ENCODE data around the gene ADRM1.

Gene ADRM1

DNA sequence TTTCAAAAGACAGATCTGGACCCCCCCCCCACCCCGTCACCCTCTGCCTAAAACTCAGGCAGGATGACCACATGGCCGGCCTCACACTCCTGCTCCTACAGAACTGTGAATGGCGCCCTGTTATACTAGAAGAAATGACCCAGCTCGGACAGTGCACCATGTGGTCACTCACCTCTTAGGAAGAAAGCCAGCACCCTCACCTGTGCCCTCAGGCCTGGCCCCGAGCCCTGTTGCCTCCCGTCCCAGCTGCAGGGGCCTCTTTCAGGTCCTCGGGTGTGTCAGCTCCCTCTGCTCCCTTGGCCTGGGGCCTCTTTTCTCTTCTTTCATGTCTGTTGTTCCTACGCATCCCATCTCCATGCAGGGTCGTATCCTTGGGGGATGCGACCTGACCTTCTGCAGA lies 40.7 kb upstream of the ADRM1 start:
- no peak for TF ChIP-seq ZFX (IDR thresholded peaks at IDR 0.05)
- TF ChIP-seq, protein P1, sequence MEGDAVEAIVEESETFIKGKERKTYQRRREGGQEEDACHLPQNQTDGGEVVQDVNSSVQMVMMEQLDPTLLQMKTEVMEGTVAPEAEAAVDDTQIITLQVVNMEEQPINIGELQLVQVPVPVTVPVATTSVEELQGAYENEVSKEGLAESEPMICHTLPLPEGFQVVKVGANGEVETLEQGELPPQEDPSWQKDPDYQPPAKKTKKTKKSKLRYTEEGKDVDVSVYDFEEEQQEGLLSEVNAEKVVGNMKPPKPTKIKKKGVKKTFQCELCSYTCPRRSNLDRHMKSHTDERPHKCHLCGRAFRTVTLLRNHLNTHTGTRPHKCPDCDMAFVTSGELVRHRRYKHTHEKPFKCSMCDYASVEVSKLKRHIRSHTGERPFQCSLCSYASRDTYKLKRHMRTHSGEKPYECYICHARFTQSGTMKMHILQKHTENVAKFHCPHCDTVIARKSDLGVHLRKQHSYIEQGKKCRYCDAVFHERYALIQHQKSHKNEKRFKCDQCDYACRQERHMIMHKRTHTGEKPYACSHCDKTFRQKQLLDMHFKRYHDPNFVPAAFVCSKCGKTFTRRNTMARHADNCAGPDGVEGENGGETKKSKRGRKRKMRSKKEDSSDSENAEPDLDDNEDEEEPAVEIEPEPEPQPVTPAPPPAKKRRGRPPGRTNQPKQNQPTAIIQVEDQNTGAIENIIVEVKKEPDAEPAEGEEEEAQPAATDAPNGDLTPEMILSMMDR (conservative IDR thresholded peaks at IDR 0.05) = no peak
- no peak overlapping the region for H3K27ac ChIP-seq

DNA sequence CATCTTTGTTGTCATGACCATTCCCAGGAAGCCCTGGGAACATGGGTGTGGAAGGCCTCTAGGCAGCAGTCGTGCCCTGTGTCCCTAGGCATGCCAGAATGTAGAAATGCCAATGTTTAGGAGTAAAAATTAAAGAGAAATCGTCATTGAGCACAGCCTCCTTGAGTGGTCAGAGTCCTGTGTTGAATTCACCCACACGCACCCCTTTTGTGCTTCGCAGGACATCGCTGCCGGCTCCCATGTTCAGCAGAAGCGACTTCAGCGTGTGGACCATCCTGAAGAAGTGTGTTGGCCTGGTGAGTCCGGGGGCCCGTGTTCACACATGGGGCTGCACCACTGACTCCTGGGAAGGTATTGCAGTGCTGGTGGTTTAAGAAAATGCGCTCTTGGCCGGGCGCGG lies 39.4 kb upstream of the ADRM1 start:
- TF ChIP-seq ZFX (IDR thresholded peaks at IDR 0.05) = no peak
- TF ChIP-seq, protein P1 (conservative IDR thresholded peaks at IDR 0.05) = no peak
- H3K27ac ChIP-seq = no peak overlapping the region

DNA sequence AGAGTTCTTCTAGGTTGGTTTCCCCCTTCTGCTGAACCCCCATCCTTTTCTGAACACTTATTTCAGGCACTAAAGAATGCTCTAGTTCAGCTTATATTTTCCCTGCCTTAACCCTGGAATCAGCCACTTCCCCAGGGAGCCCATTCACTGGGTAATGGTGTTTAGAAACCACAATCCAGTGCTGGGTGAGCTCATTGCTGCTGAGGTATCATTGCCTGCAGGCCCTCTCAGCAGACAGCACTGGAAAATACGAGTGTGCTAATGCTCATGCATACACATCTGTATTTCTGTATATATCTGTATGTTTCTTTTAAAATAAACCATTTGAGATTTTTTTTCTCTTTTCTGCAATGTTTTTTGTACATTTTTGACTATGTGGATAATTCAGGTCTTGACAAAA lies 37.4 kb upstream of the ADRM1 start:
- TF ChIP-seq ZFX (IDR thresholded peaks at IDR 0.05) = no peak
- TF ChIP-seq, protein P1 (conservative IDR thresholded peaks at IDR 0.05) = no peak
- H3K27ac ChIP-seq = no peak overlapping the region

DNA sequence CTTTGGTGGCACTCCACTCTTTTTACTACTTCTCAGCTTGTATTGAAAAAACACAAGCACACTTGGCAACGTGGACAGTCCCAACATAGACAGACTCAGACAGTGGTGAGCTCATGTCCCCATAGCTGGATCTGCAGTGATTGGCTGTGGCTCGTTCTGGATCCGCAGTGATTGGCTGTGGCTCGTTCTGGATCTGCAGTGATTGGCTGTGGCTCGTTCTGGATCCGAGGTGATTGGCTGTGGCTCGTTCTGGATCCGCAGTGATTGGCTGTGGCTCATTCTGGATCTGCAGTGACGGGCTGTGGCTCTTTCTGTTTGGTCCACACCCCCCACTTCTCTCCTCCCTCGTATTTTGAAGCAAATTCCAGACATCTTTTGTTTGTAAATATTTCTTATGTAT lies 36.5 kb upstream of the ADRM1 start:
- H3K27ac ChIP-seq = no peak overlapping the region
- no peak for TF ChIP-seq ZFX (IDR thresholded peaks at IDR 0.05)
- TF ChIP-seq, protein P1 (conservative IDR thresholded peaks at IDR 0.05) = no peak

DNA sequence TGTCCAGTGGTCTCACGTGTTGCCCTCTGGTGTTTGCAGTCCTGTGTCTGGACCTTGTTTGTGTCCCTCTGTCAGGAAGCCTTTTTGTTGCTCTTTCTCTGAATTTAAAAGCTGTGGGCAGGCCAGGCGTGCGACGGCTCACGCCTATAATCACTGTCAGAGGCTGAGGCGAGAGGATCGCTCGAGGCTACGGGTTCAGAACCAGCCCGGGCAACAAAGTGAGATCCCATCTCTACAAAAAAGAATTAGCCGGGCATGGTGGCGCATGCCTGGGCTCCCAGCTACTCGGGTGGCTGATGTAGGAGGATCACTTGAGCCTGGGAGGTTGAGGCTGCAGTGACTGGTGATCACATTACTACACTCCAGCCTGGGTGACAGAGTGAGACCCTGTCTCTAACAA lies 35.9 kb upstream of the ADRM1 start:
- TF ChIP-seq, protein P1 (conservative IDR thresholded peaks at IDR 0.05) = no peak
- no peak for TF ChIP-seq ZFX (IDR thresholded peaks at IDR 0.05)
- H3K27ac ChIP-seq = no peak overlapping the region

DNA sequence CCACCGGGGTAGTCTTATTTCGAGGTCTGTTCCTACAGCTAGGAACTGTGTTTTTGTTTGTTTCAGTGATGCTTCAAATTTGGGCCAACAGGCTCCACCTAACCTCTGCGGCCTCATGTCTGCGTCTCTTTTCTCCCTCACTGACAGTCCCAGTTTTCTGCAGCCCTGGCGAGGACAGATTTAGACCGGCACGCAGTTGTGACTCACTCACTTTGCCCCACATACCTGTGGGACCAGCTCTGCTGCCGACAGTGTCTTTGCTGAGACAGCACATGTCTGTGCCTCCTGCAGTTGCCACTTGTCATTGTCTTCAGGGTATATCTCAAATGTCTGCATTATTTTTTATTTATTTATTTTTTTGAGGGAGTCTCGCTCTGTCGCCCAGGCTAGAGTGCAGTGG lies 35.3 kb upstream of the ADRM1 start:
- TF ChIP-seq ZFX (IDR thresholded peaks at IDR 0.05) = no peak
- TF ChIP-seq, protein P1 (conservative IDR thresholded peaks at IDR 0.05) = no peak
- no peak overlapping the region for H3K27ac ChIP-seq

DNA sequence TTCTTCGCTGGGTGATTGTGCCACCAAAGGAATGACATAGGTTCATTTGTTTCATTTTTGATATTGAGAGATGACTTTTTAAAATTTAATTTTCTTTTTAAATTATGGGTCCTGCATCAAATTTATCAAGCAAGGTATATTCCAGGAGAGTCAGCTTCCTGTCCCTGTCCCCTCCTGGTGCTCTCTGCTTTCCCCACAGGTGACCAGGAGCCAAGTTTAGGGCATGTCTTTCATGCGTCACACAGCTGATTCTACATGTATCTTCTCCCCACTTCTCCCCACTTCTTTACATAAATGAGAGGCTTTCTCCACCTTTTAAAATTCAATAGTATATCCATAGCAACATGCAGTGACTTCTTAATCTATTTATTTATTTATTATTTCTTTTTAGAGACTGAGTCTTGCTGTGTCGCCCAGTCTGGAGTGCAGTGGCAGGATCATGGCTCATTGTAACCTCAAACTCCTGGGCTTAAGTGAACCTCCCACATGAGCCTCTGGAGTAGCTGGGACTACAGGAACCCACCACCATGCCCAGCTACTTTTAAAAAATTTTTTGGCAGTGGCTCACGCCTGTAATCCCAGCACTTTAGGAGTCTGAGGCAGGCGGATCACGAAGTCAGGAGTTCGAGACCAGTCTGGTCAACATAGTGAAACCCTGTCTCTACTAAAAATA lies 34.4 kb upstream of the ADRM1 start:
- TF ChIP-seq ZFX (IDR thresholded peaks at IDR 0.05) = no peak
- TF ChIP-seq, protein P1 (conservative IDR thresholded peaks at IDR 0.05) = no peak
- H3K27ac ChIP-seq = no peak overlapping the region
